H9 (cell line): ENCODE data around the gene GAREM1. TPM values are rescaled to one million over a fixed set of nuclear protein-coding genes. Genes with fewer than 3 reads are reported as not detected.

Source experiments
- DNase-seq: peaks from one replicate; pipeline ENCODE4 v3.0.0-alpha.2; 2017
- H2AFZ ChIP-seq: one replicate; pipeline ENCODE4 v1.6.1; 2013; ENCODE audit warnings: mild to moderate bottlenecking, low read length, control low read depth, moderate library complexity
- H2AK5ac ChIP-seq: 2 replicates; pipeline ENCODE4 v1.6.1; 2013; ENCODE audit warnings: low read length, control low read depth, mixed read lengths; ENCODE audit not compliant: insufficient read length
- H2BK120ac ChIP-seq: one replicate; pipeline ENCODE4 v1.6.1; 2013; ENCODE audit warnings: low read depth, mild to moderate bottlenecking, low read length, control low read depth, inconsistent platforms; ENCODE audit not compliant: poor library complexity, severe bottlenecking
- H2BK12ac ChIP-seq: 2 replicates; pipeline ENCODE4 v1.6.1; 2013; ENCODE audit warnings: low read length, control low read depth, mixed read lengths, low read depth; ENCODE audit not compliant: insufficient read length
- H2BK15ac ChIP-seq: 2 replicates; pipeline ENCODE4 v1.6.1; 2013; ENCODE audit warnings: low read depth, low read length, control low read depth
- H2BK20ac ChIP-seq: one replicate; pipeline ENCODE4 v1.6.1; 2013; ENCODE audit warnings: low read depth, mild to moderate bottlenecking, low read length, control low read depth, inconsistent platforms; ENCODE audit not compliant: poor library complexity, severe bottlenecking
- H2BK5ac ChIP-seq: 2 replicates; pipeline ENCODE4 v1.6.1; 2013; ENCODE audit warnings: low read length, control low read depth, mixed read lengths; ENCODE audit not compliant: insufficient read length
- H3K14ac ChIP-seq: 2 replicates; pipeline ENCODE4 v1.6.1; 2013; ENCODE audit warnings: low read length, control low read depth; ENCODE audit not compliant: insufficient read depth
- H3K18ac ChIP-seq: 2 replicates; pipeline ENCODE4 v1.6.1; 2013; ENCODE audit warnings: low read depth, mild to moderate bottlenecking, mixed read lengths, low read length, control low read depth; ENCODE audit not compliant: insufficient read length
- H3K23ac ChIP-seq: 2 replicates; pipeline ENCODE4 v1.6.1; 2013; ENCODE audit warnings: low read length, control low read depth, mixed read lengths, low read depth; ENCODE audit not compliant: insufficient read length
- H3K23me2 ChIP-seq: 2 replicates; pipeline ENCODE4 v1.6.1; 2013; ENCODE audit warnings: low read depth, mild to moderate bottlenecking, mixed read lengths, low read length, control low read depth; ENCODE audit not compliant: insufficient read length, poor library complexity, severe bottlenecking
- H3K27ac ChIP-seq: 2 replicates; pipeline ENCODE4 v1.5.1; 2013; ENCODE audit warnings: low read length, control low read depth, mixed read lengths, low read depth; ENCODE audit not compliant: insufficient read length
- H3K27me3 ChIP-seq: 2 replicates; pipeline ENCODE4 v1.6.1; 2013; ENCODE audit warnings: low read length, control low read depth, inconsistent platforms; ENCODE audit not compliant: insufficient read depth
- H3K4ac ChIP-seq: 2 replicates; pipeline ENCODE4 v1.6.1; 2013; ENCODE audit warnings: low read depth, mild to moderate bottlenecking, control low read depth, inconsistent platforms, low read length, moderate library complexity
- H3K4me1 ChIP-seq: 2 replicates; pipeline ENCODE4 v1.6.1; 2013; ENCODE audit warnings: low read length, control low read depth, inconsistent platforms; ENCODE audit not compliant: insufficient read depth
- H3K4me2 ChIP-seq: 2 replicates; pipeline ENCODE4 v1.6.1; 2013; ENCODE audit warnings: low read length, control low read depth, mixed read lengths; ENCODE audit not compliant: insufficient read length, insufficient read depth
- H3K56ac ChIP-seq: 2 replicates; pipeline ENCODE4 v1.6.1; 2013; ENCODE audit warnings: low read depth, mild to moderate bottlenecking, mixed read lengths, low read length, control low read depth; ENCODE audit not compliant: insufficient read length
- H3K79me1 ChIP-seq: 2 replicates; pipeline ENCODE4 v1.6.1; 2013; ENCODE audit warnings: low read depth, mild to moderate bottlenecking, moderate library complexity, low read length, control low read depth, inconsistent platforms; ENCODE audit not compliant: insufficient read depth, poor library complexity, severe bottlenecking
- H3K79me2 ChIP-seq: 2 replicates; pipeline ENCODE4 v1.6.1; 2013; ENCODE audit warnings: low read length, control low read depth, inconsistent platforms; ENCODE audit not compliant: insufficient read depth
- H3K9ac ChIP-seq: 2 replicates; pipeline ENCODE4 v1.6.1; 2013; ENCODE audit warnings: low read length, control low read depth, mixed read lengths; ENCODE audit not compliant: insufficient read length; ENCODE audit errors: extremely low read depth
- H3K9me3 ChIP-seq: one replicate; pipeline ENCODE4 v1.6.1; 2013; ENCODE audit warnings: low read depth, low read length, inconsistent platforms; ENCODE audit not compliant: control insufficient read depth
- H3T11ph ChIP-seq: one replicate; pipeline ENCODE4 v1.6.1; 2013; ENCODE audit warnings: mild to moderate bottlenecking, low read length, control low read depth, inconsistent platforms
- H4K20me1 ChIP-seq: one replicate; pipeline ENCODE4 v1.6.1; 2013; ENCODE audit not compliant: control insufficient read depth, insufficient read length, insufficient read depth
- H4K5ac ChIP-seq: 2 replicates; pipeline ENCODE4 v1.6.1; 2013; ENCODE audit warnings: low read depth, mild to moderate bottlenecking, mixed read lengths, low read length, control low read depth; ENCODE audit not compliant: insufficient read length
- H4K8ac ChIP-seq: replicated peaks from 2 replicates; pipeline ENCODE4 v1.6.1; 2013; ENCODE audit warnings: low read length, control low read depth, mixed read lengths, low read depth; ENCODE audit not compliant: insufficient read length
- H4K91ac ChIP-seq: 2 replicates; pipeline ENCODE4 v1.6.1; 2013; ENCODE audit warnings: low read depth, mild to moderate bottlenecking, moderate library complexity, mixed read lengths, low read length, control low read depth; ENCODE audit not compliant: insufficient read length
- H3K27ac Mint-ChIP-seq, 3 experiments: 2 replicates in 2 of 3; 3 replicates in 1 of 3; pipeline ENCODE4 v1.8.0; 2020 to 2021; ENCODE audit warnings: mixed read lengths in 3 of 3, mild to moderate bottlenecking in 1 of 3, moderate library complexity in 1 of 3
- H3K27me3 Mint-ChIP-seq: 2 replicates; pipeline ENCODE4 v1.8.0; 2021; ENCODE audit warnings: low read depth, mild to moderate bottlenecking, moderate library complexity, mixed read lengths
- H3K36me3 Mint-ChIP-seq, 3 experiments: 2 replicates in 2 of 3; 3 replicates in 1 of 3; pipeline ENCODE4 v1.8.0; 2020 to 2021; ENCODE audit warnings: low read depth in 3 of 3, mixed read lengths in 3 of 3; ENCODE audit not compliant: insufficient read depth in 1 of 3
- H3K4me1 Mint-ChIP-seq, 2 experiments: 2 replicates each; pipeline ENCODE4 v1.8.0; 2020; ENCODE audit warnings: mixed read lengths in 2 of 2
- H3K4me3 Mint-ChIP-seq, 2 experiments: 2 replicates in 1 of 2; 3 replicates in 1 of 2; pipeline ENCODE4 v1.8.0; 2020 to 2021; ENCODE audit warnings: mild to moderate bottlenecking in 2 of 2, mixed read lengths in 2 of 2, moderate library complexity in 1 of 2
- H3K9me3 Mint-ChIP-seq, 2 experiments: 2 replicates in 1 of 2; 3 replicates in 1 of 2; pipeline ENCODE4 v1.8.0; 2020; ENCODE audit warnings: mild to moderate bottlenecking in 2 of 2, mixed read lengths in 2 of 2, moderate library complexity in 1 of 2
- CTCF ChIP-seq: fragments of 200-600 bp; sonication (generic); conservative IDR thresholded peaks from 3 replicates; pipeline ENCODE4 v1.8.0; 2021; ENCODE audit warnings: antibody characterized with exemption, mild to moderate bottlenecking
- WGBS: extraction: QIAGEN DNeasy Blood & Tissue Kit; methylation state at CpG from one replicate; pipeline ENCODE4 v1.1.7; 2013; ENCODE audit warnings: missing lambda C conversion rate, low lambda C conversion rate, mixed read lengths; ENCODE audit not compliant: insufficient read length; ENCODE audit errors: extremely low coverage; 5-methylcytosine and 5-hydroxymethylcytosine counted together
- total RNA-seq: library from RNA; stranded (reverse); gene quantifications from 2 replicates; pipeline ENCODE4 v1.2.1, GENCODE V29; 2021

GAREM1 gene
- total RNA-seq, 1 experiment from 2014 or later: 4.4 TPM

- Histone ChIP-seq H2AFZ (no peak overlapping the region), H4K8ac (no peak overlapping the region), H3K14ac (no peak overlapping the region), H3K56ac (no peak overlapping the region), H3K4me2 (no peak overlapping the region), H3K9me3 (no peaks in the 10 kb centered on the region), H3K4ac (no peak overlapping the region), H3K18ac (no peak overlapping the region), H4K91ac (no peak overlapping the region), H2AK5ac (no peak overlapping the region), H2BK12ac (no peak overlapping the region), H2BK5ac (no peak overlapping the region), H2BK15ac (no peak overlapping the region), H3K4me1 (peaks cover 4% of the 10 kb centered on the region; the same call in 1 of the 2 replicates), H2BK20ac (no peak overlapping the region), H2BK120ac (no peak overlapping the region), H3K23ac (no peak overlapping the region), H3K9ac (no peak overlapping the region), H3T11ph (no peak overlapping the region), H3K23me2 (no peaks in the 10 kb centered on the region), H3K27ac (no peak overlapping the region), H4K5ac (no peak overlapping the region), H4K20me1 (no peaks in the 10 kb centered on the region), H3K27me3 (no peaks in the 10 kb centered on the region), H3K79me2 (no peaks in the 10 kb centered on the region), H3K79me1 (no peaks in the 10 kb centered on the region)
- WGBS: no CpG with 5 or more reads among the region's 4 CpGs
- no peak overlapping the region for H3K27ac Mint-ChIP-seq
- no peaks in the 10 kb centered on the region; a peak in 2 of 7 replicates for H3K36me3 Mint-ChIP-seq
- no peak overlapping the region for H3K4me3 Mint-ChIP-seq
- H3K9me3 Mint-ChIP-seq: peaks cover under 1 to 6% of the 10 kb centered on the region in 2 experiments; a peak in 3 of 5 replicates
- no peak for TF ChIP-seq CTCF
- H3K4me1 Mint-ChIP-seq: peaks cover 6 to 7% of the 10 kb centered on the region in 2 experiments
- 0 out of 2 replicates have a peak, but pooled peaks cover under 1% of the 10 kb centered on the region for H3K27me3 Mint-ChIP-seq
- no peak for DNase-seq
Measured at GRCh38 chr18:32401621-32402020, 69.1 kb downstream of the GAREM1 start.
